Measurements from ENCODE around the gene ERBB4.

ERBB4 gene

GRCh38 chr2:211454679-211455078 is 1083.9 kb downstream of the ERBB4 start:
- Histone ChIP-seq H2BK12ac (ENCODE audit: low read length) (no peak overlapping the region), H3K4me2 (ENCODE audit: insufficient read depth, low read length, poor library complexity, severe bottlenecking) (no peak overlapping the region), H2BK120ac (ENCODE audit: low read depth, low read length) (no peak overlapping the region), H3K23ac (ENCODE audit: low read depth, low read length, poor library complexity) (no peak overlapping the region), H3K27ac (replicated peaks; ENCODE audit: low read length) (no peak overlapping the region), H2BK15ac (ENCODE audit: low read length) (no peak overlapping the region), H3K18ac (ENCODE audit: low read length) (no peak overlapping the region), H3K4me3 (ENCODE audit: low read length in 2 of 2) (no peak overlapping the region), H3K14ac (ENCODE audit: low read length) (no peak overlapping the region), H3K4ac (ENCODE audit: low read length) (no peak overlapping the region), H3K79me1 (ENCODE audit: low read depth, low read length) (no peaks in the 10 kb centered on the region), H2AK5ac (ENCODE audit: low read depth, low read length) (no peak overlapping the region), H3K9me3 (replicated peaks in 1 of 2; ENCODE audit: control insufficient read depth in 2 of 2, insufficient read depth in 1 of 2, low read depth in 1 of 2, low read length in 2 of 2) (peaks cover 0 to 3% of the 10 kb centered on the region in 2 donors), H2AFZ (ENCODE audit: low read length) (peak overlapping the region; percentile 64), H3K36me3 (replicated peaks in 1 of 2; ENCODE audit: control insufficient read depth in 2 of 2, insufficient read depth in 2 of 2, low read length in 2 of 2) (no peaks in the 10 kb centered on the region), H3K4me1 (ENCODE audit: control insufficient read depth in 2 of 2, insufficient read depth in 1 of 2, low read depth in 1 of 2, low read length in 2 of 2) (peaks cover 0 to 2% of the 10 kb centered on the region in 2 donors), H3K27me3 (ENCODE audit: control insufficient read depth in 3 of 3, insufficient read depth in 3 of 3, low read depth in 1 of 3, low read length in 3 of 3) (no peaks in the 10 kb centered on the region), H4K8ac (ENCODE audit: low read depth, low read length) (no peak overlapping the region), H3K9ac (ENCODE audit: low read depth, low read length, poor library complexity) (no peak overlapping the region), H4K91ac (ENCODE audit: low read depth, low read length, poor library complexity) (no peak overlapping the region), H2BK5ac (ENCODE audit: low read length) (no peak overlapping the region)
- DNase-seq (ENCODE audit: low spot score), result peak; percentile 11
- no CpG with 5 or more reads among the region's 6 CpGs for WGBS, 2 donors (ENCODE audit: extremely low coverage in 2 of 2, insufficient read length in 2 of 2, insufficient replicate concordance in 1 of 2)

DNA sequence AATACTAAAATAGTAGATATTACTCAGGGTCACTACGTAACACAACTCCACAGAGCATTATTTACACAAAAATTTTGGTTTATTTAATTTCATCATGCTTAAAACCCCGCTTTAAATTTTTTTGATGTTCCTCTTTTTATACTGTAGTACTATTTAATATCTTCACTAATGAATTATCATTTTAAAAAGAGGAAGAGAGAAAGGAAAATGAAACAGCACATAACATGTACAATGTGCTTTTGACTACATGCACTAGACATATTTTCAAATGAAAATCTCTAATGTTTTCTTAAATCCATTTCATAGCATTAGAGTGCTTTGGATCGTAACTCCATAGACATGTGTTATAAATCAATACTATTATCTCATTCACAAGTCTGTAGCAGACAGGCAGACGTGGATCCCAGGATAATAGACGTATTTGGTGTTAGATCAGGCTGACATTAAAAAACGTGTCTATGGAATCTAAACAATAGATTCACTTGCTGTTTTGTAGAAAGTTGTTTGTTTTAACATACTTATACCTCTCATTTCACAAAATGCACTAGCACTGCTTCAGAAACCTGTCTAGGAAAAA is 1085.2 kb downstream of the ERBB4 start:
- H2BK120ac ChIP-seq (ENCODE audit: low read depth, low read length), result no peak overlapping the region
- H2BK12ac ChIP-seq (ENCODE audit: low read length), result no peak overlapping the region
- H2AFZ ChIP-seq (ENCODE audit: low read length), result no peak overlapping the region
- no peak overlapping the region for H3K14ac ChIP-seq (ENCODE audit: low read length)
- no peak overlapping the region for H4K8ac ChIP-seq (ENCODE audit: low read depth, low read length)
- H3K4ac ChIP-seq (ENCODE audit: low read length), result no peak overlapping the region
- no peak overlapping the region for H2BK5ac ChIP-seq (ENCODE audit: low read length)
- no peak overlapping the region for H3K4me2 ChIP-seq (ENCODE audit: insufficient read depth, low read length, poor library complexity, severe bottlenecking)
- H3K4me3 ChIP-seq (ENCODE audit: low read length in 2 of 2), result no peak overlapping the region
- H3K9ac ChIP-seq (ENCODE audit: low read depth, low read length, poor library complexity), result no peak overlapping the region
- WGBS, 2 donors (ENCODE audit: extremely low coverage in 2 of 2, insufficient read length in 2 of 2, insufficient replicate concordance in 1 of 2), result no CpG with 5 or more reads among the region's 6 CpGs
- H3K27ac ChIP-seq (replicated peaks; ENCODE audit: low read length), result no peak overlapping the region
- no peak for DNase-seq (ENCODE audit: low spot score)
- H3K23ac ChIP-seq (ENCODE audit: low read depth, low read length, poor library complexity), result no peak overlapping the region
- no peaks in the 10 kb centered on the region for H3K79me1 ChIP-seq (ENCODE audit: low read depth, low read length)
- no peaks in the 10 kb centered on the region for H3K9me3 ChIP-seq (replicated peaks in 1 of 2; ENCODE audit: control insufficient read depth in 2 of 2, insufficient read depth in 1 of 2, low read depth in 1 of 2, low read length in 2 of 2)
- no peak overlapping the region for H4K91ac ChIP-seq (ENCODE audit: low read depth, low read length, poor library complexity)
- H3K27me3 ChIP-seq (ENCODE audit: control insufficient read depth in 3 of 3, insufficient read depth in 3 of 3, low read depth in 1 of 3, low read length in 3 of 3), result no peaks in the 10 kb centered on the region
- H2AK5ac ChIP-seq (ENCODE audit: low read depth, low read length), result no peak overlapping the region
- H3K4me1 ChIP-seq (ENCODE audit: control insufficient read depth in 2 of 2, insufficient read depth in 1 of 2, low read depth in 1 of 2, low read length in 2 of 2), result peaks cover 0 to 2% of the 10 kb centered on the region in 2 donors
- no peak overlapping the region for H3K18ac ChIP-seq (ENCODE audit: low read length)
- H3K36me3 ChIP-seq (replicated peaks in 1 of 2; ENCODE audit: control insufficient read depth in 2 of 2, insufficient read depth in 2 of 2, low read length in 2 of 2), result no peaks in the 10 kb centered on the region
- no peak overlapping the region for H2BK15ac ChIP-seq (ENCODE audit: low read length)

DNA sequence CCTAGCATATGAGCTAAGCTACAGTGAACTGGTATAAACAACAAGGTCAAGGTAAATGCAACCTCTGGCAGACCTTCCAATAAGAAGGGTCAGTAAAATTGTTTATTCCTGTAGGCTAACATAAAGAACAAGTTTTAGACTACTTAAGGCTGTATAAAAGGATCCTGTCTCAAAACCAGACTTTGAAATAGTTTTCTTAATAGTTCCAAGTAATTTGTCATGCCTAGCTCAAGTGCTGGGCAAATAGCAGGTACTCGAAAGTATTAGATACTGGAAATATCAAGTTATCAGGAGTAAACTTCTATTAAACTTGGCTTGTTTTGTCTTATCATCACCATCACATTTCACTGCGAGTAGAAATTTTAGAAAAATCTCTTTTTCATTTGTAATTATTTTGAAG is 1087.0 kb downstream of the ERBB4 start:
- WGBS, 2 donors (ENCODE audit: extremely low coverage in 2 of 2, insufficient read length in 2 of 2, insufficient replicate concordance in 1 of 2), result no CpG with 5 or more reads among the region's 2 CpGs
- H2BK120ac ChIP-seq (ENCODE audit: low read depth, low read length), result no peak overlapping the region
- H3K4me1 ChIP-seq (ENCODE audit: control insufficient read depth in 2 of 2, insufficient read depth in 1 of 2, low read depth in 1 of 2, low read length in 2 of 2), result peaks cover 0 to 2% of the 10 kb centered on the region in 2 donors
- no peak for DNase-seq (ENCODE audit: low spot score)
- H3K4ac ChIP-seq (ENCODE audit: low read length), result no peak overlapping the region
- H3K9me3 ChIP-seq (replicated peaks in 1 of 2; ENCODE audit: control insufficient read depth in 2 of 2, insufficient read depth in 1 of 2, low read depth in 1 of 2, low read length in 2 of 2), result no peaks in the 10 kb centered on the region
- no peak overlapping the region for H2AK5ac ChIP-seq (ENCODE audit: low read depth, low read length)
- H3K27me3 ChIP-seq (ENCODE audit: control insufficient read depth in 3 of 3, insufficient read depth in 3 of 3, low read depth in 1 of 3, low read length in 3 of 3), result no peaks in the 10 kb centered on the region
- no peak overlapping the region for H2BK5ac ChIP-seq (ENCODE audit: low read length)
- no peak overlapping the region for H3K9ac ChIP-seq (ENCODE audit: low read depth, low read length, poor library complexity)
- H2BK12ac ChIP-seq (ENCODE audit: low read length), result no peak overlapping the region
- no peaks in the 10 kb centered on the region for H3K79me1 ChIP-seq (ENCODE audit: low read depth, low read length)
- H3K23ac ChIP-seq (ENCODE audit: low read depth, low read length, poor library complexity), result no peak overlapping the region
- H3K4me3 ChIP-seq (ENCODE audit: low read length in 2 of 2), result no peak overlapping the region
- H3K27ac ChIP-seq (replicated peaks; ENCODE audit: low read length), result no peak overlapping the region
- H3K36me3 ChIP-seq (replicated peaks in 1 of 2; ENCODE audit: control insufficient read depth in 2 of 2, insufficient read depth in 2 of 2, low read length in 2 of 2), result no peaks in the 10 kb centered on the region
- no peak overlapping the region for H4K8ac ChIP-seq (ENCODE audit: low read depth, low read length)
- no peak overlapping the region for H3K14ac ChIP-seq (ENCODE audit: low read length)
- H3K18ac ChIP-seq (ENCODE audit: low read length), result no peak overlapping the region
- no peak overlapping the region for H2AFZ ChIP-seq (ENCODE audit: low read length)
- no peak overlapping the region for H4K91ac ChIP-seq (ENCODE audit: low read depth, low read length, poor library complexity)
- H3K4me2 ChIP-seq (ENCODE audit: insufficient read depth, low read length, poor library complexity, severe bottlenecking), result no peak overlapping the region
- H2BK15ac ChIP-seq (ENCODE audit: low read length), result no peak overlapping the region

DNA sequence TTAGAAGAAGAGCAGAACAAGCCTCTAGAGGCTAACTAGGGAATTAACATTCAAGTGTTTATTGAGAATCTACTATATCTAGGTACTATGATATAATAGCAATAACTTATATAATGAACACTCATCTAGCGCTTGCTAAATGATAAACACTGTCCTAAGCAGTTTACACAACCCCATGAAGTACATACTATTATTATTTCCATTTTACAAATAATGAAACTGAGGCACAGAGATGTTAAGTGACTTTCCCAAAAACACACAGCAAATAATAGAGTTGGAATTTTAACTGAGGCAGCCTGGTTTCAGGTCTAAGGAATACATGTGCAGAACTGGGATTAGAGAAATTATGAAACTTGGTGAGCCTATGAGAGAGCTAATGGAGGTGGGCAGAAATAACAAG is 1088.8 kb downstream of the ERBB4 start:
- H3K27ac ChIP-seq (replicated peaks; ENCODE audit: low read length), result no peak overlapping the region

More for the DNA sequence above, 1088.8 kb downstream of the ERBB4 start:
- no peaks in the 10 kb centered on the region for H3K9me3 ChIP-seq (replicated peaks in 1 of 2; ENCODE audit: control insufficient read depth in 2 of 2, insufficient read depth in 1 of 2, low read depth in 1 of 2, low read length in 2 of 2)
- no peak overlapping the region for H4K8ac ChIP-seq (ENCODE audit: low read depth, low read length)
- H2BK15ac ChIP-seq (ENCODE audit: low read length), result no peak overlapping the region
- H3K14ac ChIP-seq (ENCODE audit: low read length), result no peak overlapping the region
- H2AK5ac ChIP-seq (ENCODE audit: low read depth, low read length), result no peak overlapping the region
- WGBS, 2 donors (ENCODE audit: extremely low coverage in 2 of 2, insufficient read length in 2 of 2, insufficient replicate concordance in 1 of 2), result no CpG with 5 or more reads among the region's 1 CpG
- H3K4me1 ChIP-seq (ENCODE audit: control insufficient read depth in 2 of 2, insufficient read depth in 1 of 2, low read depth in 1 of 2, low read length in 2 of 2), result peaks cover 0 to 2% of the 10 kb centered on the region in 2 donors
- no peak overlapping the region for H3K4me3 ChIP-seq (ENCODE audit: low read length in 2 of 2)
- H2BK5ac ChIP-seq (ENCODE audit: low read length), result no peak overlapping the region
- H2AFZ ChIP-seq (ENCODE audit: low read length), result no peak overlapping the region
- H3K23ac ChIP-seq (ENCODE audit: low read depth, low read length, poor library complexity), result no peak overlapping the region
- no peak overlapping the region for H3K18ac ChIP-seq (ENCODE audit: low read length)
- no peak overlapping the region for H4K91ac ChIP-seq (ENCODE audit: low read depth, low read length, poor library complexity)
- no peak overlapping the region for H3K4me2 ChIP-seq (ENCODE audit: insufficient read depth, low read length, poor library complexity, severe bottlenecking)
- H2BK120ac ChIP-seq (ENCODE audit: low read depth, low read length), result no peak overlapping the region
- H3K4ac ChIP-seq (ENCODE audit: low read length), result no peak overlapping the region
- no peak overlapping the region for H3K9ac ChIP-seq (ENCODE audit: low read depth, low read length, poor library complexity)
- no peaks in the 10 kb centered on the region for H3K36me3 ChIP-seq (replicated peaks in 1 of 2; ENCODE audit: control insufficient read depth in 2 of 2, insufficient read depth in 2 of 2, low read length in 2 of 2)
- DNase-seq (ENCODE audit: low spot score), result no peak
- H3K79me1 ChIP-seq (ENCODE audit: low read depth, low read length), result no peaks in the 10 kb centered on the region
- H3K27me3 ChIP-seq (ENCODE audit: control insufficient read depth in 3 of 3, insufficient read depth in 3 of 3, low read depth in 1 of 3, low read length in 3 of 3), result no peaks in the 10 kb centered on the region
- H2BK12ac ChIP-seq (ENCODE audit: low read length), result no peak overlapping the region

All from neuronal stem cell (in vitro differentiated cells).